ENCODE measurements around the gene TPD52L1.
A peak's percentile ranks its signal among the peaks of the same experiment; 100 is the strongest.

Gene TPD52L1

DNA sequence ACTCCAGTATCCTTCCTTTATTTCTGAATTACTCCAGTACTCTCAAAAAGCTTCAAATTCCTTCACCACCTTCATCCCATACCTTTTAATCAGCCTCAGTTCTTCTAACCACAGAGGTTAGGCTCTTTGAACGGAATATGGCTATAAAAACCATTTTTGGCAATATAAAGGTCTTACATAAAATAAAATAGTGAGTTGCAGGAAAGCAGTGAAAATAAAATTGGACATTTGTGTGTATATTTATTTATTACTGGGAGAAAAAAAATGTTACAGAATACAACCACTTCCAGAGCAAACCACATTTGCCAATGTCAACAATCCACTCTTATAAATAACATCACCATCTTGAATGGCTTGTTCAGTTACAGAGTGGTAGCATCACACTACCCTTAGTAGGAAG, 140.5 kb downstream of the TPD52L1 start:
- H3K36me3 ChIP-seq (ENCODE audit: control insufficient read depth, insufficient read depth, low read length): peaks cover 5% of the 10 kb centered on the region
- no peak for DNase-seq (ENCODE audit: extremely low read depth, insufficient read length)
- TF ChIP-seq, protein P1, sequence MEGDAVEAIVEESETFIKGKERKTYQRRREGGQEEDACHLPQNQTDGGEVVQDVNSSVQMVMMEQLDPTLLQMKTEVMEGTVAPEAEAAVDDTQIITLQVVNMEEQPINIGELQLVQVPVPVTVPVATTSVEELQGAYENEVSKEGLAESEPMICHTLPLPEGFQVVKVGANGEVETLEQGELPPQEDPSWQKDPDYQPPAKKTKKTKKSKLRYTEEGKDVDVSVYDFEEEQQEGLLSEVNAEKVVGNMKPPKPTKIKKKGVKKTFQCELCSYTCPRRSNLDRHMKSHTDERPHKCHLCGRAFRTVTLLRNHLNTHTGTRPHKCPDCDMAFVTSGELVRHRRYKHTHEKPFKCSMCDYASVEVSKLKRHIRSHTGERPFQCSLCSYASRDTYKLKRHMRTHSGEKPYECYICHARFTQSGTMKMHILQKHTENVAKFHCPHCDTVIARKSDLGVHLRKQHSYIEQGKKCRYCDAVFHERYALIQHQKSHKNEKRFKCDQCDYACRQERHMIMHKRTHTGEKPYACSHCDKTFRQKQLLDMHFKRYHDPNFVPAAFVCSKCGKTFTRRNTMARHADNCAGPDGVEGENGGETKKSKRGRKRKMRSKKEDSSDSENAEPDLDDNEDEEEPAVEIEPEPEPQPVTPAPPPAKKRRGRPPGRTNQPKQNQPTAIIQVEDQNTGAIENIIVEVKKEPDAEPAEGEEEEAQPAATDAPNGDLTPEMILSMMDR (IDR thresholded peaks at IDR 0.05; ENCODE audit: insufficient read depth, low read length, poor library complexity, severe bottlenecking): no peak
- no peaks in the 10 kb centered on the region for H3K27me3 ChIP-seq (replicated peaks; ENCODE audit: control insufficient read depth, insufficient read depth, low read length)
- no peak overlapping the region for H3K4me3 ChIP-seq (replicated peaks; ENCODE audit: low read depth, low read length)

DNA sequence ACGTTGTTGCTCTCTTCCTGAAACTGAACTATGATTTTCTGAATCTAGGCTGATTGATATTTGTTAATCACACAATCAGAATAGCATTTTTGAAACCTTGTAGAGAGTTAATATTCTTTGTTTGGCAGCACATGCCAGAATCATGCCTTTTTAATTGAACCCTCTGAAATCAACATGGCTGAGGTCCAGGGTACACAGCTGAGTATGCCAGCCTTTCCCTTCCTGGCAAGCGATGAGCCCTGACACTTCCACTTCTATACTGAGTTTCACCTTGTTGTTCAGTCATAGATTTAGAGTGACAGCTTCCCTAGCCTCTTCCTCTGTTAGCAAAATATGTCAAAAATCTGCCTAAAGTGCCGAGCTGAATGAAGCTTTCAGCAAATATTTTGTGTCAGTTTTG, 141.4 kb downstream of the TPD52L1 start:
- no peaks in the 10 kb centered on the region for H3K27me3 ChIP-seq (replicated peaks; ENCODE audit: control insufficient read depth, insufficient read depth, low read length)
- no peak overlapping the region for H3K4me3 ChIP-seq (replicated peaks; ENCODE audit: low read depth, low read length)
- TF ChIP-seq, protein P1 (IDR thresholded peaks at IDR 0.05; ENCODE audit: insufficient read depth, low read length, poor library complexity, severe bottlenecking): no peak
- H3K36me3 ChIP-seq (ENCODE audit: control insufficient read depth, insufficient read depth, low read length): peaks cover 5% of the 10 kb centered on the region
- no peak for DNase-seq (ENCODE audit: extremely low read depth, insufficient read length)

DNA sequence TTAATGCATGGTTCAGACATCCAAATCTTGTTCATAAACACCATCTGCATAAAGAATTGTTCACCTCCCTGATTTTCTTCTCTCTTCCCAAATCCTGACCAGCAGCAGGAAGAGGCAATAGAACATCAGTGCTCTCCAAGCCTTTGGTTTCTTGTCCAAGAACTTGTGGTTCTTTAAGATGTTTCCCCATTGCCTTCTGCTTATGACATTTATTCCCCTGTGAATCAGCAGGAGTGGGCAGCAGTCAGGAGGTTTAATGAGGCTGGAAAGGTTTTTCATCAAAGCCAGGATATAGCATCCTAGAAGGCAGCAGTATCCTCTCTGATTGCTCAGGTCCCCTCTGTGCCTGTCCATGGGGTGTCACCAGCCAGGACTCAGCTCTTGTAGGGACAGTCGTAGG, 142.9 kb downstream of the TPD52L1 start:
- no peaks in the 10 kb centered on the region for H3K27me3 ChIP-seq (replicated peaks; ENCODE audit: control insufficient read depth, insufficient read depth, low read length)
- TF ChIP-seq, protein P1 (IDR thresholded peaks at IDR 0.05; ENCODE audit: insufficient read depth, low read length, poor library complexity, severe bottlenecking): no peak
- no peak for DNase-seq (ENCODE audit: extremely low read depth, insufficient read length)
- peaks cover 5% of the 10 kb centered on the region for H3K36me3 ChIP-seq (ENCODE audit: control insufficient read depth, insufficient read depth, low read length)
- no peak overlapping the region for H3K4me3 ChIP-seq (replicated peaks; ENCODE audit: low read depth, low read length)

DNA sequence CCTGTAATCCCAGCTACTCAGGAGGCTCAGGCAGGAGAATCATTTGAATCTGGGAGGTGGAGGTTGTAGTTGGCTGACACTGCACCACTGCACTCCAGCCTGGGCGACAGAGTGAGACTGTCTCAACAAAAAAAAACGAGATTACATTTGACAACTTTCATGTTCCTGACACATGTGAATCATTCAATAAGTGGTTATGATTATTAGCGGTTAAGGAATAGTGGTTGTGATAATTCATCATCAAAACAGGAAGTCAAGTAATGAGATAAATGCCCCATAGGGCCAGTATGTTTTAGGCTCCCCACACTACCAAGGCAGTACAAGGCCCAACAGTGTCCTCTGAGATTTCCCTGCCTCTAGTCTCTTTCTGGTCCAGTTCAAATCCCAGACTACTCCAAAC, 145.7 kb downstream of the TPD52L1 start:
- no peaks in the 10 kb centered on the region for H3K27me3 ChIP-seq (replicated peaks; ENCODE audit: control insufficient read depth, insufficient read depth, low read length)
- no peak for DNase-seq (ENCODE audit: extremely low read depth, insufficient read length)
- H3K36me3 ChIP-seq (ENCODE audit: control insufficient read depth, insufficient read depth, low read length): no peaks in the 10 kb centered on the region; the same call in none of the 2 replicates
- TF ChIP-seq, protein P1 (IDR thresholded peaks at IDR 0.05; ENCODE audit: insufficient read depth, low read length, poor library complexity, severe bottlenecking): no peak
- no peak overlapping the region for H3K4me3 ChIP-seq (replicated peaks; ENCODE audit: low read depth, low read length)

DNA sequence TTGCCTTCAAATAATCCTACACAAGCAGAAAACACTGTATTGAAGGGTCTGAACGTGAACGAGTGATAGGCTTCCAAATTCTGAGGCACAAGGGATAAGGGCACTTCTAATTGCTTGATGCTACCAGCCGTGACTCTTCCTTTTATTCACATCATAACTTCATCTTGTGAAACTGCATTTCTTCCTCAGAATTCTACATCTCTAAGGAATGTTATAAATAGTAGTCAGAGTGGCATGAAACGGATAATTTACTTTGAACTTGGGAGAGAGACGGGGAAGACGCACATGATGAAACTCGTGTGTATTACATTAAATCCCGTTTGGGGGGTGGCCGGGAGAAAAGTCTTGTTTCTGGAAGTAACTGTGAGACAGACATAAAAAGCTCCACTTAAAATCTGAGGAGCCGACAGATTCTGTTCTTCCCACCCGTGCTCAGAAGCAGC, 147.4 kb downstream of the TPD52L1 start:
- no peak for DNase-seq (ENCODE audit: extremely low read depth, insufficient read length)
- Histone ChIP-seq H3K36me3 (ENCODE audit: control insufficient read depth, insufficient read depth, low read length) (no peaks in the 10 kb centered on the region; the same call in 1 of the 2 replicates), H3K4me3 (replicated peaks; ENCODE audit: low read depth, low read length) (peak overlapping the region; percentile 83), H3K27me3 (replicated peaks; ENCODE audit: control insufficient read depth, insufficient read depth, low read length) (no peaks in the 10 kb centered on the region)
- TF ChIP-seq, protein P1 (IDR thresholded peaks at IDR 0.05; ENCODE audit: insufficient read depth, low read length, poor library complexity, severe bottlenecking): no peak

All from GM06990 (cell line).